Bronchial epithelial cell (primary cell): ENCODE data around the gene FMN1. TPM values are rescaled to one million over a fixed set of nuclear protein-coding genes. Genes with fewer than 3 reads are reported as not detected.

Experiments used
- DNase-seq: peaks from one replicate; pipeline ENCODE4 v3.0.0-alpha.2; 2010; ENCODE audit warnings: low read depth
- FAIRE-seq: peaks from 2 replicates; lab custom pipeline; 2011; peaks lifted over from hg19 to GRCh38; lab: Jason Lieb, UNC
- H3K27me3 ChIP-seq: 2 replicates; pipeline ENCODE4 v1.5.1; 2011; ENCODE audit warnings: low read length; ENCODE audit not compliant: control insufficient read depth, insufficient read depth
- H3K36me3 ChIP-seq: 2 replicates; pipeline ENCODE4 v1.5.1; 2011; ENCODE audit warnings: low read length; ENCODE audit not compliant: control insufficient read depth, insufficient read depth
- H3K4me3 ChIP-seq: 2 replicates; pipeline ENCODE4 v1.5.1; 2011; ENCODE audit warnings: mild to moderate bottlenecking, low read depth, low read length, control low read depth
- total RNA-seq: library from RNA; depleted of rRNA; stranded (reverse); fragments of >200 nt; gene quantifications from 2 replicates; pipeline ENCODE4 v1.2.1, GENCODE V29; 2014
- TF ChIP-seq, protein P1 (sequence below): IDR thresholded peaks from 2 replicates; pipeline ENCODE4 v1.5.1; 2011; ENCODE audit warnings: mild to moderate bottlenecking, moderate library complexity, low read length, control low read depth, inconsistent platforms; ENCODE audit not compliant: insufficient read depth, severe bottlenecking

Gene FMN1
- total RNA-seq, 1 donor from 2014 or later: 1.6 TPM

GRCh38 chr15:33045066-33045810, 149.3 kb downstream of the FMN1 start:
- DNase-seq: no peak
- H3K36me3 ChIP-seq: no peaks in the 10 kb centered on the region
- FAIRE-seq: no peak
- no peaks in the 10 kb centered on the region for H3K27me3 ChIP-seq
- TF ChIP-seq, protein P1, sequence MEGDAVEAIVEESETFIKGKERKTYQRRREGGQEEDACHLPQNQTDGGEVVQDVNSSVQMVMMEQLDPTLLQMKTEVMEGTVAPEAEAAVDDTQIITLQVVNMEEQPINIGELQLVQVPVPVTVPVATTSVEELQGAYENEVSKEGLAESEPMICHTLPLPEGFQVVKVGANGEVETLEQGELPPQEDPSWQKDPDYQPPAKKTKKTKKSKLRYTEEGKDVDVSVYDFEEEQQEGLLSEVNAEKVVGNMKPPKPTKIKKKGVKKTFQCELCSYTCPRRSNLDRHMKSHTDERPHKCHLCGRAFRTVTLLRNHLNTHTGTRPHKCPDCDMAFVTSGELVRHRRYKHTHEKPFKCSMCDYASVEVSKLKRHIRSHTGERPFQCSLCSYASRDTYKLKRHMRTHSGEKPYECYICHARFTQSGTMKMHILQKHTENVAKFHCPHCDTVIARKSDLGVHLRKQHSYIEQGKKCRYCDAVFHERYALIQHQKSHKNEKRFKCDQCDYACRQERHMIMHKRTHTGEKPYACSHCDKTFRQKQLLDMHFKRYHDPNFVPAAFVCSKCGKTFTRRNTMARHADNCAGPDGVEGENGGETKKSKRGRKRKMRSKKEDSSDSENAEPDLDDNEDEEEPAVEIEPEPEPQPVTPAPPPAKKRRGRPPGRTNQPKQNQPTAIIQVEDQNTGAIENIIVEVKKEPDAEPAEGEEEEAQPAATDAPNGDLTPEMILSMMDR: no peak
- no peak overlapping the region for H3K4me3 ChIP-seq

DNA sequence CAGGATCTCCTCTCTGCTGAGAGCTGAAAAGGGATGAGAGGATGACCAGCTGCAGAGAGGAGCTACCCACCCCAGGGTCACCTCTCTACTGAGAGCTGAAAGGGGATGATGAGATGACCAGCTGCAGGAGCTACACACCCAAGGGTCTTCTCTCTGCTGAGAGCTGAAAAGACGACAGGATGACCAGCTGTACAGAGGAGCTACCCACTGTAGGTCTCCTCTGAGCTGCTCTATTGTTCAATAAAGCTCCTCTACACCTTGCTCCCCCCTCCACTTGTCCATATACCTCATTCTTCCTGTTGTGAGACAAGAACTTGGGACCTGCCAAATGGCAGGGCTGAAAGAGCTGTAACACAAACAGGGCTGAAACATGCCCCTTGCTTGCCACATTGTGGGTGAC, 149.9 kb downstream of the FMN1 start:
- Histone ChIP-seq H3K27me3 (no peaks in the 10 kb centered on the region), H3K4me3 (no peak overlapping the region), H3K36me3 (no peaks in the 10 kb centered on the region)
- DNase-seq (no peak), FAIRE-seq (no peak)
- TF ChIP-seq, protein P1: no peak

DNA sequence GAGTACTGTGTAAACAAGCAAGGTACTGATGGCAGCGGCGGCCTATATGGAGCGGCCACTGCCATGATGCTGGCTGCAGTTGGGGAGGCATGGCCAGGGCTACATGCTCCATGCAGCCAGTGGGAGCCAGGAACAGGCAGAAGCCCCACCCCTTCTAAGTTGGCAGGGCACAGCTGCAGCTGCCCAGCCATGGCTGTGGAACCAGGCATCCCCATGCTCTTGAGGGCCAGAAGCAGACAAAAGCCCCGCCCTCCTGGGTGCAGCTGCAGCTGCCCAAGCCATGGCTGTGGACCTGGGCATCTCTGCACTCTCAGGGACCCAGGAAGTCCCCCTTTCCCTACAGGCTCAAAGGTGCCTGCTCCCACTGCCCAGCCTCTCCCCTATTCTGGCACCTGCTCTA, 150.9 kb downstream of the FMN1 start:
- no peaks in the 10 kb centered on the region for H3K27me3 ChIP-seq
- H3K4me3 ChIP-seq: no peak overlapping the region
- H3K36me3 ChIP-seq: no peaks in the 10 kb centered on the region
- FAIRE-seq: no peak
- DNase-seq: no peak
- TF ChIP-seq, protein P1: no peak

DNA sequence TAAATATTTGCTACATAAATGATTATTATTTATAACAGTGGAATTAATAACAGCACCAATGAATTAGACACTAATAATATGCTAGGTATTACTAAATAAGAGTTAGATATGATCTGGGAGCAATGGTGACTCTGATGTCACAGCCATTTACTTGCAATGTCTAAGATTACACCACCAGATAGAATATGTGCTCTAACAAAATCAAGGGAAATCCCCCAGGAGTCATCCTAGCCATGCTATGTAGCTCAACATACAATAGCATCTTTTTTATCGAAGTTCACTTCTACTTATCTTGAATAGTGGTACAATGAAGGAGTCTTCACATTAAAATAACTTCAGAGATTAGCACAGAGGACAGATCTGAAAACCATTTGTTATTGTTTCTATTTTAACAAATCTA, 154.0 kb downstream of the FMN1 start:
- no peak for FAIRE-seq

DNA sequence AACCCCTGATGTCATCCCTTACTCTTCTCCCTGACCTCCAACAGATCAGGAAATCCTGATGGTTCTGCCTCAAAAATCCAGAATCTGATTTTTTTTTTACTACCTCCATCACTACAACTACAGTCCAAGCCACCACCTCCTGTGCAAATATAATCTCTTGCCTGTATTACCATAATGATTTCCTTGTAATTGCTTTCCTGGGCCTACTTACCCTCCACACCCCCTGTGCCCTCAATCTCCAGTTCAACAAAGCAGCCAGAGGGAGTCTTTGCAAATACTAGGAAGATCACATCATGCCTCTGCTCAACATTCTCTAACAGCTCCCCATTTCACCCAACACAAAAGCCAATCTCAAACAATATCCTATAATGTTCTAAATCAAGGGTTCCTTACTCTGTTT, 159.9 kb downstream of the FMN1 start:
- no peaks in the 10 kb centered on the region for H3K36me3 ChIP-seq
- no peak overlapping the region for H3K4me3 ChIP-seq
- FAIRE-seq: no peak
- DNase-seq: no peak
- H3K27me3 ChIP-seq: no peaks in the 10 kb centered on the region
- TF ChIP-seq, protein P1: no peak

More for the DNA sequence above, 154.0 kb downstream of the FMN1 start:
- TF ChIP-seq, protein P1: no peak
- Histone ChIP-seq H3K27me3 (no peaks in the 10 kb centered on the region), H3K36me3 (no peaks in the 10 kb centered on the region), H3K4me3 (no peak overlapping the region)
- no peak for DNase-seq

GRCh38 chr15:33032053-33032452, 162.5 kb downstream of the FMN1 start:
- Histone ChIP-seq H3K36me3 (no peaks in the 10 kb centered on the region), H3K4me3 (no peak overlapping the region), H3K27me3 (no peaks in the 10 kb centered on the region)
- DNase-seq: no peak
- TF ChIP-seq, protein P1: no peak
- no peak for FAIRE-seq
